ENCODE results near the gene COBLL1.
A peak's percentile ranks its signal among the peaks of the same experiment; 100 is the strongest.

The COBLL1 gene

GRCh38 chr2:164757934-164758695 is 83.5 kb downstream of the COBLL1 start:
- FAIRE-seq, result no peak
- no peak for DNase-seq (ENCODE audit: low spot score)

- no peak for FAIRE-seq
These were observed 84.8 kb downstream of the COBLL1 start for GRCh38 chr2:164756773-164757172.

GRCh38 chr2:164755952-164756351 is 85.7 kb downstream of the COBLL1 start:
- FAIRE-seq, result no peak
- DNase-seq (ENCODE audit: low spot score), result no peak

More at GRCh38 chr2:164756773-164757172, 84.8 kb downstream of the COBLL1 start:
- no peak for DNase-seq (ENCODE audit: low spot score)

- no peak for FAIRE-seq
- no peak for DNase-seq (ENCODE audit: low spot score)
These were observed 87.2 kb downstream of the COBLL1 start for GRCh38 chr2:164754157-164755093.

- FAIRE-seq (no peak), DNase-seq (ENCODE audit: low spot score) (no peak)
These were observed 88.7 kb downstream of the COBLL1 start for GRCh38 chr2:164752956-164753355.

GRCh38 chr2:164747783-164748433 is 93.7 kb downstream of the COBLL1 start:
- FAIRE-seq (no peak), DNase-seq (ENCODE audit: low spot score) (no peak)

GRCh38 chr2:164747140-164747539 is 94.5 kb downstream of the COBLL1 start:
- no peak for FAIRE-seq
- DNase-seq (ENCODE audit: low spot score), result no peak

GRCh38 chr2:164746713-164747112 is 94.9 kb downstream of the COBLL1 start:
- peak; percentile 73 for DNase-seq (ENCODE audit: low spot score)
- FAIRE-seq, result peak; percentile 98

GRCh38 chr2:164745012-164745797 is 96.4 kb downstream of the COBLL1 start:
- DNase-seq (ENCODE audit: low spot score), result no peak
- FAIRE-seq, result peak; percentile 86

- FAIRE-seq (peak; percentile 71), DNase-seq (ENCODE audit: low spot score) (no peak)
These were observed 98.8 kb downstream of the COBLL1 start for GRCh38 chr2:164742738-164743317.

- DNase-seq (ENCODE audit: low spot score) (peak; percentile 67), FAIRE-seq (peak; percentile 92)
These were observed 101.7 kb downstream of the COBLL1 start for GRCh38 chr2:164739966-164740365.

- FAIRE-seq (peak; percentile 94), DNase-seq (ENCODE audit: low spot score) (peak; percentile 72)
These were observed 104.0 kb downstream of the COBLL1 start for GRCh38 chr2:164737612-164738081.

GRCh38 chr2:164735309-164735919 is 106.2 kb downstream of the COBLL1 start:
- peak; percentile 95 for DNase-seq (ENCODE audit: low spot score)
- FAIRE-seq, result peak; percentile 100

GRCh38 chr2:164734196-164734595 is 107.4 kb downstream of the COBLL1 start:
- DNase-seq (ENCODE audit: low spot score), result no peak
- FAIRE-seq, result no peak

GRCh38 chr2:164725542-164725941 is 116.1 kb downstream of the COBLL1 start:
- peak; percentile 92 for FAIRE-seq

GRCh38 chr2:164722616-164723338 is 118.8 kb downstream of the COBLL1 start:
- FAIRE-seq, result peak; percentile 66
- DNase-seq (ENCODE audit: low spot score), result peak; percentile 24

More at GRCh38 chr2:164725542-164725941, 116.1 kb downstream of the COBLL1 start:
- DNase-seq (ENCODE audit: low spot score), result peak; percentile 41

GRCh38 chr2:164721430-164721829 is 120.2 kb downstream of the COBLL1 start:
- DNase-seq (ENCODE audit: low spot score) (no peak), FAIRE-seq (no peak)

GRCh38 chr2:164719996-164720941 is 121.4 kb downstream of the COBLL1 start:
- FAIRE-seq, result peak; percentile 97
- peak; percentile 88 for DNase-seq (ENCODE audit: low spot score)
